ENCODE measurements around the gene KCNH8.

- no peak for TF ChIP-seq CTCF (IDR thresholded peaks at IDR 0.05 in 2 of 3, conservative IDR thresholded peaks at IDR 0.05 in 1 of 3; ENCODE audit: control insufficient read depth in 2 of 3, extremely low read depth in 1 of 3, insufficient read depth in 1 of 3, low read depth in 3 of 3, low read length in 3 of 3)
- TF ChIP-seq MAX (IDR thresholded peaks at IDR 0.05; ENCODE audit: low read depth, low read length) = no peak
- no peak for TF ChIP-seq MEF2B (IDR thresholded peaks at IDR 0.05; ENCODE audit: partially characterized antibody, poor library complexity, severe bottlenecking)
- no peak for TF ChIP-seq POLR2AphosphoS5 (IDR thresholded peaks at IDR 0.05; ENCODE audit: low read length)
- TF ChIP-seq FOXK2 (IDR thresholded peaks at IDR 0.05) = no peak
- TF ChIP-seq, protein P1, sequence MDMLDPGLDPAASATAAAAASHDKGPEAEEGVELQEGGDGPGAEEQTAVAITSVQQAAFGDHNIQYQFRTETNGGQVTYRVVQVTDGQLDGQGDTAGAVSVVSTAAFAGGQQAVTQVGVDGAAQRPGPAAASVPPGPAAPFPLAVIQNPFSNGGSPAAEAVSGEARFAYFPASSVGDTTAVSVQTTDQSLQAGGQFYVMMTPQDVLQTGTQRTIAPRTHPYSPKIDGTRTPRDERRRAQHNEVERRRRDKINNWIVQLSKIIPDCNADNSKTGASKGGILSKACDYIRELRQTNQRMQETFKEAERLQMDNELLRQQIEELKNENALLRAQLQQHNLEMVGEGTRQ (IDR thresholded peaks at IDR 0.05; ENCODE audit: borderline replicate concordance, low read depth, low read length) = no peak
- TF ChIP-seq ZNF687 (IDR thresholded peaks at IDR 0.05) = no peak
- TF ChIP-seq POLR2A (IDR thresholded peaks at IDR 0.05; ENCODE audit: low read depth, low read length) = no peak
- no peak for TF ChIP-seq SMAD5 (IDR thresholded peaks at IDR 0.05; ENCODE audit: low read depth)
Observed at GRCh38 chr3:19331931-19332330, 183.6 kb downstream of the KCNH8 start.
